ENCODE results near the gene PIP5K1A.

The PIP5K1A gene

DNA sequence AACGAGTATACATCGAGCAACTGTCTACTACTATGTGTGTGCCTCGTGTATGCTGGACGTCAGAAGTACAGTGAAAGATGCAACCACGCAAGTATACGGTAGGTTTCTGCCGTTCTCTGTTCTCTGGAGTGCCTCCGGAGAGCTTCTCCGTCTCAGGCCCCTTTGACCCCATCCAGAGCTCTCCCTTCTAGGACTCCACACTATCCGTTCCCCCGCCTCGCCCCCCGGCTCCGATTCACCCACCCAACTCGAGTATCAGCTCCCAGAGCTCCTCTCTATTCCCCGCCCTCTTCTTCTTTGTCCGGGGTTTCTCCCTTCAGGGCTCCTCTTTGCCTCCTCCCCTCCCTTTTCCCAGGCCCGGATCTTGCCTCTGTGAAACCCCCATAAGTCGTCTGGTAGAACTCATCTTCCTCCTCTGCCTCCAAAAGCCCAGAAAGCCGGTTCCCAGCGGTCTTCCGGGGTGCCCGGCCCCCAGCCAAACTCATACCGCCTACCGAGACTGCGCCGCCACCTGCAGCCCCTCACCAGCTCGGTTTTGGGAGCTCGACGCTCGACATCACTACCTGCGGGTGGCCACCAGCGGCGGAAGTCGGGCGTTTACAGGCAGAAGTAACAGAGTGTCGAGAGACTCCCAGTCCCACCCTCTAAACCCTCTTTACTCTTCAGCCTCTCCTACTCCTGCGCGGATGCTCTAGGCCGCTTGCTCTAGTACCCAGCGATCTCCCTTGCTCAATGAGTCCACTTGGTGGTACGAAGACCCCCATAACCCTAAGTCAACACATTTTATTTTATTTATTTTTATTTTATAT lies 8.5 kb upstream of the PIP5K1A start, which contains the start of gene VPS72 (continued):
- TF ChIP-seq, protein P1, sequence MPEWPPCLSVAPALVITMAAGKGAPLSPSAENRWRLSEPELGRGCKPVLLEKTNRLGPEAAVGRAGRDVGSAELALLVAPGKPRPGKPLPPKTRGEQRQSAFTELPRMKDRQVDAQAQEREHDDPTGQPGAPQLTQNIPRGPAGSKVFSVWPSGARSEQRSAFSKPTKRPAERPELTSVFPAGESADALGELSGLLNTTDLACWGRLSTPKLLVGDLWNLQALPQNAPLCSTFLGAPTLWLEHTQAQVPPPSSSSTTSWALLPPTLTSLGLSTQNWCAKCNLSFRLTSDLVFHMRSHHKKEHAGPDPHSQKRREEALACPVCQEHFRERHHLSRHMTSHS (tag by site-specific recombination; IDR thresholded peaks at IDR 0.05): no peak
- TF ChIP-seq, protein P2, sequence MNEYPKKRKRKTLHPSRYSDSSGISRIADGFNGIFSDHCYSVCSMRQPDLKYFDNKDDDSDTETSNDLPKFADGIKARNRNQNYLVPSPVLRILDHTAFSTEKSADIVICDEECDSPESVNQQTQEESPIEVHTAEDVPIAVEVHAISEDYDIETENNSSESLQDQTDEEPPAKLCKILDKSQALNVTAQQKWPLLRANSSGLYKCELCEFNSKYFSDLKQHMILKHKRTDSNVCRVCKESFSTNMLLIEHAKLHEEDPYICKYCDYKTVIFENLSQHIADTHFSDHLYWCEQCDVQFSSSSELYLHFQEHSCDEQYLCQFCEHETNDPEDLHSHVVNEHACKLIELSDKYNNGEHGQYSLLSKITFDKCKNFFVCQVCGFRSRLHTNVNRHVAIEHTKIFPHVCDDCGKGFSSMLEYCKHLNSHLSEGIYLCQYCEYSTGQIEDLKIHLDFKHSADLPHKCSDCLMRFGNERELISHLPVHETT (tag by site-specific recombination; IDR thresholded peaks at IDR 0.05): peak; percentile 69
- TF ChIP-seq ZNF792 (tag by site-specific recombination; IDR thresholded peaks at IDR 0.05) (0 out of 2 replicates have a peak, but pooled peaks have one; percentile 13), ZNF626 (tag by site-specific recombination; IDR thresholded peaks at IDR 0.05) (no peak), ZNF837 (tag by site-specific recombination; IDR thresholded peaks at IDR 0.05) (no peak), KLF8 (tag by site-specific recombination; IDR thresholded peaks at IDR 0.05) (peak; percentile 96), ZNF404 (tag by site-specific recombination; IDR thresholded peaks at IDR 0.05) (no peak), ZNF677 (tag by site-specific recombination; IDR thresholded peaks at IDR 0.05) (no peak), ZIC2 (tag by site-specific recombination; IDR thresholded peaks at IDR 0.05) (peak; percentile 78), SP3 (tag by site-specific recombination; IDR thresholded peaks at IDR 0.05) (peak; percentile 84), ZNF184 (tag by site-specific recombination; IDR thresholded peaks at IDR 0.05) (0 out of 2 replicates have a peak, but pooled peaks have one; percentile 59), ZNF654 (tag by site-specific recombination; IDR thresholded peaks at IDR 0.05; ENCODE audit: low read depth) (no peak), ZNF391 (tag by site-specific recombination; IDR thresholded peaks at IDR 0.05; ENCODE audit: borderline replicate concordance, low read depth) (peak; percentile 91; the same call in 1 of the 2 replicates), BCL11A (tag by site-specific recombination; IDR thresholded peaks at IDR 0.05; ENCODE audit: low read depth) (no peak), SP2 (tag by site-specific recombination; IDR thresholded peaks at IDR 0.05) (peak; percentile 70), HOXC10 (CRISPR knock-in tag; IDR thresholded peaks at IDR 0.05) (no peak), OVOL3 (tag by site-specific recombination; IDR thresholded peaks at IDR 0.05) (0 out of 2 replicates have a peak, but pooled peaks have one; percentile 42), ZNF629 (tag by site-specific recombination; IDR thresholded peaks at IDR 0.05) (peak; percentile 59; the same call in 1 of the 2 replicates), KLF7 (tag by site-specific recombination; IDR thresholded peaks at IDR 0.05; ENCODE audit: borderline replicate concordance) (peak; percentile 92; the same call in 1 of the 2 replicates), ZBTB1 (tag by site-specific recombination; IDR thresholded peaks at IDR 0.05) (no peak), ZNF521 (tag by site-specific recombination; IDR thresholded peaks at IDR 0.05) (no peak), ZNF341 (tag by site-specific recombination; IDR thresholded peaks at IDR 0.05; ENCODE audit: low read depth) (peak; percentile 40; the same call in 1 of the 2 replicates), ZNF324 (tag by site-specific recombination; IDR thresholded peaks at IDR 0.05) (peak; percentile 95)
- TF ChIP-seq, protein P3, sequence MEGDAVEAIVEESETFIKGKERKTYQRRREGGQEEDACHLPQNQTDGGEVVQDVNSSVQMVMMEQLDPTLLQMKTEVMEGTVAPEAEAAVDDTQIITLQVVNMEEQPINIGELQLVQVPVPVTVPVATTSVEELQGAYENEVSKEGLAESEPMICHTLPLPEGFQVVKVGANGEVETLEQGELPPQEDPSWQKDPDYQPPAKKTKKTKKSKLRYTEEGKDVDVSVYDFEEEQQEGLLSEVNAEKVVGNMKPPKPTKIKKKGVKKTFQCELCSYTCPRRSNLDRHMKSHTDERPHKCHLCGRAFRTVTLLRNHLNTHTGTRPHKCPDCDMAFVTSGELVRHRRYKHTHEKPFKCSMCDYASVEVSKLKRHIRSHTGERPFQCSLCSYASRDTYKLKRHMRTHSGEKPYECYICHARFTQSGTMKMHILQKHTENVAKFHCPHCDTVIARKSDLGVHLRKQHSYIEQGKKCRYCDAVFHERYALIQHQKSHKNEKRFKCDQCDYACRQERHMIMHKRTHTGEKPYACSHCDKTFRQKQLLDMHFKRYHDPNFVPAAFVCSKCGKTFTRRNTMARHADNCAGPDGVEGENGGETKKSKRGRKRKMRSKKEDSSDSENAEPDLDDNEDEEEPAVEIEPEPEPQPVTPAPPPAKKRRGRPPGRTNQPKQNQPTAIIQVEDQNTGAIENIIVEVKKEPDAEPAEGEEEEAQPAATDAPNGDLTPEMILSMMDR (tag by site-specific recombination; IDR thresholded peaks at IDR 0.05): peak; percentile 48
- TF ChIP-seq, protein P4, sequence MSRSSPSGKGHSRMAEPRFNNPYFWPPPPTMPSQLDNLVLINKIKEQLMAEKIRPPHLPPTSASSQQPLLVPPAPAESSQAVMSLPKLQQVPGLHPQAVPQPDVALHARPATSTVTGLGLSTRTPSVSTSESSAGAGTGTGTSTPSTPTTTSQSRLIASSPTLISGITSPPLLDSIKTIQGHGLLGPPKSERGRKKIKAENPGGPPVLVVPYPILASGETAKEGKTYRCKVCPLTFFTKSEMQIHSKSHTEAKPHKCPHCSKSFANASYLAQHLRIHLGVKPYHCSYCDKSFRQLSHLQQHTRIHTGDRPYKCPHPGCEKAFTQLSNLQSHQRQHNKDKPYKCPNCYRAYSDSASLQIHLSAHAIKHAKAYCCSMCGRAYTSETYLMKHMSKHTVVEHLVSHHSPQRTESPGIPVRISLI (tag by site-specific recombination; IDR thresholded peaks at IDR 0.05): no peak
- TF ChIP-seq, protein P5, sequence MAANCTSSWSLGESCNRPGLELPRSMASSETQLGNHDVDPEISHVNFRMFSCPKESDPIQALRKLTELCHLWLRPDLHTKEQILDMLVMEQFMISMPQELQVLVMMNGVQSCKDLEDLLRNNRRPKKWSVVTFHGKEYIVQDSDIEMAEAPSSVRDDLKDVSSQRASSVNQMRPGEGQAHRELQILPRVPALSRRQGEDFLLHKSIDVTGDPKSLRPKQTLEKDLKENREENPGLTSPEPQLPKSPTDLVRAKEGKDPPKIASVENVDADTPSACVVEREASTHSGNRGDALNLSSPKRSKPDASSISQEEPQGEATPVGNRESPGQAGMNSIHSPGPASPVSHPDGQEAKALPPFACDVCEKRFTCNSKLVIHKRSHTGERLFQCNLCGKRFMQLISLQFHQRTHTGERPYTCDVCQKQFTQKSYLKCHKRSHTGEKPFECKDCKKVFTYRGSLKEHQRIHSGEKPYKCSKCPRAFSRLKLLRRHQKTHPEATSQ (tag by site-specific recombination; IDR thresholded peaks at IDR 0.05): 0 out of 2 replicates have a peak, but pooled peaks have one; percentile 25
- TF ChIP-seq, protein P6, sequence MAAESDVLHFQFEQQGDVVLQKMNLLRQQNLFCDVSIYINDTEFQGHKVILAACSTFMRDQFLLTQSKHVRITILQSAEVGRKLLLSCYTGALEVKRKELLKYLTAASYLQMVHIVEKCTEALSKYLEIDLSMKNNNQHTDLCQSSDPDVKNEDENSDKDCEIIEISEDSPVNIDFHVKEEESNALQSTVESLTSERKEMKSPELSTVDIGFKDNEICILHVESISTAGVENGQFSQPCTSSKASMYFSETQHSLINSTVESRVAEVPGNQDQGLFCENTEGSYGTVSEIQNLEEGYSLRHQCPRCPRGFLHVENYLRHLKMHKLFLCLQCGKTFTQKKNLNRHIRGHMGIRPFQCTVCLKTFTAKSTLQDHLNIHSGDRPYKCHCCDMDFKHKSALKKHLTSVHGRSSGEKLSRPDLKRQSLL (tag by site-specific recombination; IDR thresholded peaks at IDR 0.05): peak; percentile 97
- TF ChIP-seq, protein P7, sequence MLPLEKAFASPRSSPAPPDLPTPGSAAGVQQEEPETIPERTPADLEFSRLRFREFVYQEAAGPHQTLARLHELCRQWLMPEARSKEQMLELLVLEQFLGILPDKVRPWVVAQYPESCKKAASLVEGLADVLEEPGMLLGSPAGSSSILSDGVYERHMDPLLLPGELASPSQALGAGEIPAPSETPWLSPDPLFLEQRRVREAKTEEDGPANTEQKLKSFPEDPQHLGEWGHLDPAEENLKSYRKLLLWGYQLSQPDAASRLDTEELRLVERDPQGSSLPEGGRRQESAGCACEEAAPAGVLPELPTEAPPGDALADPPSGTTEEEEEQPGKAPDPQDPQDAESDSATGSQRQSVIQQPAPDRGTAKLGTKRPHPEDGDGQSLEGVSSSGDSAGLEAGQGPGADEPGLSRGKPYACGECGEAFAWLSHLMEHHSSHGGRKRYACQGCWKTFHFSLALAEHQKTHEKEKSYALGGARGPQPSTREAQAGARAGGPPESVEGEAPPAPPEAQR (tag by site-specific recombination; IDR thresholded peaks at IDR 0.05): no peak
- TF ChIP-seq, protein P8, sequence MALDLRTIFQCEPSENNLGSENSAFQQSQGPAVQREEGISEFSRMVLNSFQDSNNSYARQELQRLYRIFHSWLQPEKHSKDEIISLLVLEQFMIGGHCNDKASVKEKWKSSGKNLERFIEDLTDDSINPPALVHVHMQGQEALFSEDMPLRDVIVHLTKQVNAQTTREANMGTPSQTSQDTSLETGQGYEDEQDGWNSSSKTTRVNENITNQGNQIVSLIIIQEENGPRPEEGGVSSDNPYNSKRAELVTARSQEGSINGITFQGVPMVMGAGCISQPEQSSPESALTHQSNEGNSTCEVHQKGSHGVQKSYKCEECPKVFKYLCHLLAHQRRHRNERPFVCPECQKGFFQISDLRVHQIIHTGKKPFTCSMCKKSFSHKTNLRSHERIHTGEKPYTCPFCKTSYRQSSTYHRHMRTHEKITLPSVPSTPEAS (tag by site-specific recombination; IDR thresholded peaks at IDR 0.05): no peak
